ENCODE measurements around the gene ZC3H12C. TPM values are rescaled to one million over a fixed set of nuclear protein-coding genes. Genes with fewer than 3 reads are reported as not detected.

Gene ZC3H12C
- total and polyA plus RNA-seq, 10 of the 15 experiments (the other 5 are each of a cell fraction or from before 2014, with no cell fraction given) = 0.31 to 31.0 (median 3.7) TPM

DNA sequence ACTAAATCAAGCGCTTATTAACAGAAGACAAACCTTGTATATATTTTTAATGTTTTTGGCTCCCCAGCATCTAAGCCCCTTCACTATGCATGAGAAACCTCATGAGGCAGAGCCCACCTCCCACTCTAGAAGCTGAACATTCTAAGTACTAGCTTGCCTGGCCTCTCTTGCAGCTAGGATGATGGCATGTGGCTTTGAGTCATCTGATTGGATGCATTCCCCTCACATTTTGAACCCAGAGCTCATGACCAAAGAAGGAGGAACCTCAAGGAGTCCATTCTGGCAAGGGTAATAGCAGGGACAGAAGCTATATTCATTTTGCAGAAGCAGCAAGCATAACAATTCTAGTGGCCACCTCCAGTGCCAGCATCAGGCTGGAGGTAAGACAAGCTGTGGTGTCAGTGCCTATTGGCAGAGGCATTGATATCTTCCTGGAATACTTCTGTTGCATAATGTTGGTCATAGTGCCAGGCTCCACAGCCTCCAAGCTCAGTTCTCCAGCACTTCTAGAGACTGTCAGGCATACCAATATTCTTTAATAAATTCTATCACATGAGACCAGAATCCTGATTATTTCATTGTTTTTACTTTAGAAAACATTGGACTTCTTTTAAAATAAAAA, 14.2 kb upstream of the ZC3H12C start:
- SMC1A ChIA-PET (ENCODE audit: uncharacterized antibody, unreplicated experiment) = interaction anchor here (0.6 to 4.6 kb wide), 16 partner anchors 8 to 125 kb away, joined by 3 to 107 read pairs (median 13); partner anchors contain the start of gene ZC3H12C
- 92% methylated on average over 1 of the region's 1 CpG for WGBS (ENCODE audit: insufficient coverage, insufficient replicate concordance, low lambda C conversion rate, missing lambda C conversion rate)
- intact Hi-C loops (cut with micrococcal nuclease; ENCODE audit: unreplicated experiment) (loop anchor here (1.0 to 5.0 kb wide), 2 partner anchors 52 to 132 kb away; no protein-coding TSS in a partner anchor), in situ Hi-C loops (cut with MboI) (no loop called here)
- RAD21 ChIA-PET (ENCODE audit: unreplicated experiment) = interaction anchor here (2.2 to 7.4 kb wide), 6 partner anchors 8 to 122 kb away, joined by 7 to 89 read pairs (median 30); partner anchors contain the start of gene ZC3H12C
- H3K9ac ChIP-seq (ENCODE audit: control insufficient read depth, insufficient read depth, low read length) = no peak overlapping the region
- H3K27ac ChIP-seq (ENCODE audit: control insufficient read depth, insufficient read depth) = no peak overlapping the region
- H3K9me3 ChIP-seq (replicated peaks; ENCODE audit: control insufficient read depth, insufficient read depth, low read length) = peaks cover 11% of the 10 kb centered on the region; the same call in 2 of the 3 replicates
- TF ChIP-seq CBX5 (IDR thresholded peaks at IDR 0.05; ENCODE audit: low read depth) = 0 out of 2 replicates have a peak, but pooled peaks have one; percentile 56
- TF ChIP-seq, protein P1, sequence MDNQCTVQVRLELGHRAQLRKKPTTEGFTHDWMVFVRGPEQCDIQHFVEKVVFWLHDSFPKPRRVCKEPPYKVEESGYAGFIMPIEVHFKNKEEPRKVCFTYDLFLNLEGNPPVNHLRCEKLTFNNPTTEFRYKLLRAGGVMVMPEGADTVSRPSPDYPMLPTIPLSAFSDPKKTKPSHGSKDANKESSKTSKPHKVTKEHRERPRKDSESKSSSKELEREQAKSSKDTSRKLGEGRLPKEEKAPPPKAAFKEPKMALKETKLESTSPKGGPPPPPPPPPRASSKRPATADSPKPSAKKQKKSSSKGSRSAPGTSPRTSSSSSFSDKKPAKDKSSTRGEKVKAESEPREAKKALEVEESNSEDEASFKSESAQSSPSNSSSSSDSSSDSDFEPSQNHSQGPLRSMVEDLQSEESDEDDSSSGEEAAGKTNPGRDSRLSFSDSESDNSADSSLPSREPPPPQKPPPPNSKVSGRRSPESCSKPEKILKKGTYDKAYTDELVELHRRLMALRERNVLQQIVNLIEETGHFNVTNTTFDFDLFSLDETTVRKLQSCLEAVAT (IDR thresholded peaks at IDR 0.05) = no peak
- no peaks in the 10 kb centered on the region for H4K20me1 ChIP-seq (ENCODE audit: control insufficient read depth, insufficient read depth)
- ATAC-seq = no peak
- no peaks in the 10 kb centered on the region for H3K36me3 ChIP-seq (ENCODE audit: control insufficient read depth in 2 of 2, insufficient read depth in 2 of 2, low read length in 1 of 2)
- no peaks in the 10 kb centered on the region for H3K27me3 ChIP-seq (replicated peaks in 1 of 2; ENCODE audit: control insufficient read depth in 2 of 2, insufficient read depth in 2 of 2, low read length in 1 of 2)
- no peak for FAIRE-seq
- BruUV-seq (replicated peaks) = no TSS peak
- CTCF ChIA-PET = interaction anchor here (0.6 to 3.0 kb wide), 12 partner anchors 9 to 122 kb away, joined by 3 to 22 read pairs (median 4); partner anchors contain the start of gene ZC3H12C
- POLR2A ChIA-PET = interaction anchor here (0.5 to 3.6 kb wide), 10 partner anchors 9 to 107 kb away, joined by 3 to 36 read pairs (median 9); partner anchors contain the start of gene ZC3H12C
- H3K4me3 ChIP-seq = no peak overlapping the region
- H3K4me2 ChIP-seq (ENCODE audit: control insufficient read depth, insufficient read depth) = no peak overlapping the region
- no peak overlapping the region for H2AFZ ChIP-seq (ENCODE audit: control insufficient read depth, low read depth, low read length)
- no peaks in the 10 kb centered on the region for H3K79me2 ChIP-seq (ENCODE audit: control insufficient read depth, insufficient read depth, low read length)
- H3K4me1 ChIP-seq (ENCODE audit: control insufficient read depth, insufficient read depth, low read length) = peaks cover 16% of the 10 kb centered on the region
- no peak for DNase-seq (ENCODE audit: low read depth, low spot score)

DNA sequence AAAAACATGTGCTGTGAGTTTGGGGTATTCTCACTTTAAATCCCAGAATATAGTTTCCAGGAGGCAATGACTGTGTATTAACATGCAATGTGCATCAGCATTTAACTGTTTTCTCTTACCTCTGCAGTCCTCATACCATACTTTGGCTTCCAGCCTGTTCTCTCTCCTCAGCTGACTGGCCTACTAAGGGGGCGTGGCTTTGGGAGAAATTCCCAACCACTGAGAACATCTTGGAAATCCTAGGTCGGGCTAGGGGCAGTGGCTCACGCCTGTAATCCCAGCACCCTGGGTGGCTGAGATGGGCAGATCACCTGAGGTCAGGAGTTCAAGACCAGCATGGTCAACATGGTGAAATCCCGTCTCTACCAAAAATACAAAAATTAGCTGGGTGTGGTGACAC, 13.5 kb upstream of the ZC3H12C start:
- FAIRE-seq (no peak), ATAC-seq (no peak), DNase-seq (ENCODE audit: low read depth, low spot score) (no peak)
- Histone ChIP-seq H4K20me1 (ENCODE audit: control insufficient read depth, insufficient read depth) (no peaks in the 10 kb centered on the region), H3K27me3 (replicated peaks in 1 of 2; ENCODE audit: control insufficient read depth in 2 of 2, insufficient read depth in 2 of 2, low read length in 1 of 2) (no peaks in the 10 kb centered on the region), H3K36me3 (ENCODE audit: control insufficient read depth in 2 of 2, insufficient read depth in 2 of 2, low read length in 1 of 2) (no peaks in the 10 kb centered on the region), H3K27ac (ENCODE audit: control insufficient read depth, insufficient read depth) (no peak overlapping the region), H3K4me1 (ENCODE audit: control insufficient read depth, insufficient read depth, low read length) (peaks cover 16% of the 10 kb centered on the region), H3K4me2 (ENCODE audit: control insufficient read depth, insufficient read depth) (no peak overlapping the region), H3K79me2 (ENCODE audit: control insufficient read depth, insufficient read depth, low read length) (no peaks in the 10 kb centered on the region), H2AFZ (ENCODE audit: control insufficient read depth, low read depth, low read length) (no peak overlapping the region), H3K4me3 (no peak overlapping the region), H3K9ac (ENCODE audit: control insufficient read depth, insufficient read depth, low read length) (no peak overlapping the region), H3K9me3 (replicated peaks; ENCODE audit: control insufficient read depth, insufficient read depth, low read length) (peaks cover 11% of the 10 kb centered on the region; the same call in 2 of the 3 replicates)
- ChIA-PET SMC1A (ENCODE audit: uncharacterized antibody, unreplicated experiment) (interaction anchor here (2.7 to 4.6 kb wide), 7 partner anchors 8 to 109 kb away, joined by 8 to 107 read pairs (median 30); partner anchors contain the start of gene ZC3H12C), POLR2A (interaction anchor here (0.5 to 3.6 kb wide), 7 partner anchors 8 to 95 kb away, joined by 3 to 36 read pairs (median 5); partner anchors contain the start of gene ZC3H12C), RAD21 (ENCODE audit: unreplicated experiment) (interaction anchor here (2.2 to 7.4 kb wide), 5 partner anchors 7 to 121 kb away, joined by 7 to 89 read pairs (median 30); partner anchors contain the start of gene ZC3H12C), CTCF (interaction anchor here (0.6 to 2.9 kb wide), 7 partner anchors 8 to 98 kb away, joined by 3 to 22 read pairs (median 4); partner anchors contain the start of gene ZC3H12C)
- intact Hi-C loops (cut with micrococcal nuclease; ENCODE audit: unreplicated experiment) (loop anchor here (5.0 kb wide), 1 partner anchor 132 kb away; no protein-coding TSS in a partner anchor), in situ Hi-C loops (cut with MboI) (loop anchor here (5.0 kb wide), 1 partner anchor 127 kb away; no protein-coding TSS in a partner anchor)
- TF ChIP-seq MTA2 (IDR thresholded peaks at IDR 0.05; ENCODE audit: low read depth) = no peak
- TF ChIP-seq ZNF217 (IDR thresholded peaks at IDR 0.05) = no peak
- no peak for TF ChIP-seq LARP7 (IDR thresholded peaks at IDR 0.05)
- TF ChIP-seq, protein P2, sequence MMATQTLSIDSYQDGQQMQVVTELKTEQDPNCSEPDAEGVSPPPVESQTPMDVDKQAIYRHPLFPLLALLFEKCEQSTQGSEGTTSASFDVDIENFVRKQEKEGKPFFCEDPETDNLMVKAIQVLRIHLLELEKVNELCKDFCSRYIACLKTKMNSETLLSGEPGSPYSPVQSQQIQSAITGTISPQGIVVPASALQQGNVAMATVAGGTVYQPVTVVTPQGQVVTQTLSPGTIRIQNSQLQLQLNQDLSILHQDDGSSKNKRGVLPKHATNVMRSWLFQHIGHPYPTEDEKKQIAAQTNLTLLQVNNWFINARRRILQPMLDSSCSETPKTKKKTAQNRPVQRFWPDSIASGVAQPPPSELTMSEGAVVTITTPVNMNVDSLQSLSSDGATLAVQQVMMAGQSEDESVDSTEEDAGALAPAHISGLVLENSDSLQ (IDR thresholded peaks at IDR 0.05) = no peak
- no peak for TF ChIP-seq RBBP5 (conservative IDR thresholded peaks at IDR 0.05)
- no TSS peak for BruUV-seq (replicated peaks)
- WGBS (ENCODE audit: insufficient coverage, insufficient replicate concordance, low lambda C conversion rate, missing lambda C conversion rate) = 51% methylated on average over 4 of the region's 4 CpGs
